GM19372 (cell line): Measurements from ENCODE around the gene IRF2.

Source experiments
- ATAC-seq: cut with Tn5 transposase; IDR thresholded peaks from one replicate; pipeline ENCODE4 v1.9.1; 2021; ENCODE audit warnings: mild to moderate bottlenecking, low read depth, moderate library complexity; ENCODE audit not compliant: unreplicated experiment

IRF2 gene

DNA sequence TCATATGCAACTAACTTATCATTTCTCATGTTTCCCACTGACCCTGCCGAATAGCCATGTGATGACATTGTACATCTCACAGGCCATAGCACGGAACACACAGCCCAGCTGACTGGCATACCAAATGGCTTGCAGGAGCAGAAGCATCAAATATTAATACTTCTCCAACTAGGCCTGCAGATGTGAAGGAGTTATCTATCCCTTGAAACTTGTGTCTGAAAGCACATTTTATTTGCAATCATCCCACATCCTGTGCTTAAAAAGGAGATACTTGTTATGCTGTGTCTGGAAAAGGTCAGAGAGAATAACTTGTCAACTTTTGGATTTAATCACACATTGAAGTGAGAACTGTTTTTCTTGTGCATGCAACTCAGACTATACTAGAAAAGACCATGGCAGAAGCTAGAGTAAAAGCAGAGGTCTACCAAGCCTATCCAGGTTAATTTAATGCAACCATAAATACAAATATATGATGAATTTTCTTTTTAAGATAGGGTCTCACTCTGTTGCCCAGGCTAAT lies 100.4 kb downstream of the IRF2 start:
- ATAC-seq: no peak

DNA sequence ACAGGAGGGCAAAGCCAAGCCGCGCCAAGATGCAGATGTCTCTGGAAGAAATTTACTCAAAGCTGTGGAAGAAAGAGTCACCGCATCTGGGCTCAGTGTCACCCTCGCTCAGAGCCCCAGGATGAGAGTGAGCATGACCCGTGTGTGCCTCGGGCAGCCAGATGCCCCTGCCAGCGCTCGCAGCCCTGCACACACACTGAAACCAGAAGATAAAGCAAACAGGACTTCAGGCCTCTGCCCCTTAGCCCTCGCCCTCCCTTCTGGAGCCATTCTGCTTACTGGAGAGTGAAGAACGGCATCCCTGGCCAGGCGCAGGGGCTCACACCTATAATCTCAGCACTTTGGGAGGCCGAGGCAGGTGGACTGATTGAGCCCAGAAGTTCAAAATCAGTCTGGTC lies 103.0 kb downstream of the IRF2 start:
- no peak for ATAC-seq

DNA sequence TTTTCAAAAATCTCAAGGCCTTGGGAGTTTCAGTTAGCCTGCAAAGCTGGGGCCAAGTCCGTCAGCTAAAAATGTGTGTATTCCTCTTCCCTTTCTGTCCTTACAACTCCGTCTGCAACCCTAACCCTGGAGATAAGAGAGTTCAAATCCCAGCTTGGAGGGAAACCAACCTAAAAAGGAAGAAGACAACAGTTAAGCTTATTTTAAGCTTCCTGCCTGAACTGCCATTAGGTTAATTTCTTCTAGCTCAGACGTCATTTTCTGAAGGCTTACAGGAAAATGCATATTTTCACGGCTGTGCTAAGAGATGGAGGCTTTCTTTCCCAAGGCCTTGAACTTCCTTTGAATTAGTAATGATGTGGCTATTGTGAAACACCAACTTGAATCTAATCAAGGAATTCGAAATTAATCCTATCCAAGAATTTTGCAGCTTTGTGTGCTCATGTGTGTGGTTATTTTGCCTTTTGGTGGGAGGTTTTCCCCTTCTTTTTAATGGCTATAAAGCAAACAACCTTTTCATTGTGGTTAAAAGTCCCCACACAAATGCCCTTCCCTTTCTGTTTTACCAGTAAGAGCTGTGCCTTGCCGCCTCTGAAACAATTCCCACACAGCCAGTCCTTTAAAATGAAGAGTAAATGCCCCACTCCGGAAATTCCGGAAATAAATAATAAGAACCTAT lies 103.5 kb downstream of the IRF2 start:
- ATAC-seq: no peak

DNA sequence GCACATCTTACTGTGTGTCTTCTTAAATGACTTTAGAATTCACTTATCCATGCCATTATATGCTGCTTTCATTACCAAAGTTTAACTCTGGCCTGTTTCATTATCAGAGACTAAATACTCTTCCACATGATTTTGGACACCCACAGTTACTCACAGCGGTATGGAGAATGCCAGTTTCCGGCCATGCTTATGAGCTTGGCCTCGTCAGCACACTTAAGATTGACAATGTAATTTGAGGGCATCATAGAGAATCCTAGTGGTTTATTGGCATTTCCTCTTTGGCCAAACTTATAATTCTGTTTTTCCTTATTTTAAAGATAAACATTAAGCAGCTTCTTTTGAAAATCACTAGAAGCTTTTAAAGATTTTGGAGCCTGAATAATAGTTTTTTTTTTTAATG lies 104.5 kb downstream of the IRF2 start:
- ATAC-seq: no peak

DNA sequence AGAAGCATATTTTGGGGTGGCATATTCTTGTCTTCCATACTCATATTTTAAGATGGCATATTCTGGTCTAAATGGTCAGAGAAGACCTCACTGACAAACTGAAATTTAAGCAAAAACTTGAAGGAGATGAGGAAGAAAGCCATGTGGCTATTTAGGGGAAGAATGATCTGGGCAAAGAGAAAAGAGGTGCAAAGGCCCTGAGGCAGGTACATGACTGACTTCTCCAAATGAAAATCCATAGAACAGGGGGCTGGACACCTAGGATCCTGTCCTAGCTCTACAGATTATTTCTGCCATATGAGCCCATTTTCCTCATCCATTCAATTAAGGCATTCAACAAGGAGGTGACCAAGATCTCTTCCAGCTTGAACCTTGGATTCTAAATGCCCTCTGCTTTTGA lies 105.6 kb downstream of the IRF2 start:
- ATAC-seq: no peak

DNA sequence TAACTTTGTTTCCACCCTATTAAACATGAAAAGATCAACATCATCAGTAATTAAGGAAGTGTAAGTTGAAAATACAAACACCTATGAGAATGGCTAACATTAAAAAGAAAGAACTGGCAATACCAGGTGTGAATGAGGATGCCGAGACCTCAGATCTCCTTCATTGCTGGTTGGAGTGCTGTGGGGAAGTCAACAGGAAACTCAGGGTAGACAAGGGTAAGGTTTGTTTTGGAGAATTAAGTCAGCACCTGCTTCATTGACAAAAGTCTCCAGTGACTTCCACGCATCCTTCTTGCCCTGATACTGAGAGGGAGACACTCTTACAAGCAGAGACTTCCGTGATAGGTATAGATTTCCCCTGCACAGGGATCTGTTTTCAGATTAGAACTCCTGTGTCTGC lies 106.1 kb downstream of the IRF2 start:
- no peak for ATAC-seq

DNA sequence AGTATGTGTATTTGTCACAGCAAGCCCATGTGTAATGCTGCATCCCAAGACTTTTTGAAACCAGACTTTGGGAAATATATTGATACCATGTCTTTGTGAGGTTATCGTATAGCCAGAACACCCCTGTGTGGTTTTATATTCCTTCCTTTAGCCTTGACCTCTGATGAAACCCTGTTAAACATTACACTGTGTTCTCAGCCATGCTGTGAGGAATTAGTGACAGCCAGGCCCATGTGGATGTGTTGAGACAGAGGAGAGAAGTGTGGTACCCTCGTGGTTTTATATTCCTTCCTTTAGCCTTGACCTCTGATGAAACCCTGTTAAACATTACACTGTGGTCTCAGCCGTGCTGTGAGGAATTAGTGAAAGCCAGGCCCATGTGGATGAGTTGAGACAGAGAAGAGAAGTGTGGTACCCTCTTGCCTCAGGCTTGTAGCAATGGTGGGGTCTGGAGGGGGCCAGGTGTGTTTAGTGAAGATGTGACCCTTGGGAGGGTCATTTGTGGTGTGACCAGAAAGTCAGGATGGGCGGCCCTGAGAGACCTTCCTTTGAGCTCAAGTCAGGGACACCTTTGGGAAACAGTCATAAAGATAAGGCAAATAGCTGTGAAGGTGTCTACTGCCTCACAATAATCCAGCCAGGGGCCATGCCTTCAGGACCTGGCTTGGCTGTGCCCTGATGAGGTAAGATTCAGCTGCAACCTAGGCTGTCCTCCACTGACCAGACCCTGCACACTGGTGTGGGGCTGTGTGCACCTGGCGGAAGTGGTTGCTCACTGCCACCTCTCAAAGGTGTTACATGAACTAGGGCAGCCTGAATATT lies 110.0 kb downstream of the IRF2 start:
- peak; percentile 70 for ATAC-seq

DNA sequence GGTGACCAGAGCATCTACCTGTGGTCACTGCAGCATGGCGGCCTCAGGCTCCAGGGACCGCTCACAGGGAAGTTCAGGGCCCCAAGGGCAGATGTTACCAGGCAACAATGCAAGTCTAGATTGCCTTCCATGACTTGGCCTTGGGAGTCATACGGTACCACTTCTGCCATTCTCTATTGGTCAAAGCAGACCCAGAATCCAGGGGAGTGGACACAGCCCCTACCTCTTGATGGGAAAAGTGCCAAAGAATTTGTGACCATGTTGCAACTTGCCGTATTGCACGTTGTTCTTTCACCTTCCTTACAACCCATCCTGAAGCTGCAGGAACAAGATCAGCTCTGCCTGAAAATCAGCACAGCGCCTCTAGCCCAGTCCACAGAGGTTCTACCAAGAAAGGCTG lies 111.1 kb downstream of the IRF2 start:
- ATAC-seq: no peak

DNA sequence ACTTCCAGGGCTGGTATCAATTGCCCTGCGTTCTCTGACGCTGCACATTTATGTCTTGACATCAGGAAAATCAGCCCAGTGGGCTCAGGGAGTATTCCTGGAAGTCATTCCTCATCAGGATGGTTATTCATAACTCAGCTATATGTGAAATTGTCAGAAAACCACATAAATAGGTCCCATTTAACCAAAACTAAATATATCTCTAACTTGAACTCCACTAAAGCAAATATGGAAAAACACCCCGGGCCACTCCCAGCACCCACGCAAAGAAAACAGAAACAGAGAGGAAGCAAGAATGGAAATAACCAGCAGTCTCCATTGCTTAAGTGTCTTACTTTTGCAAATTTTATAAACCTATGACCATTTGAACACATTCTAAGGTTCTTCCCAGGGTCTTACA lies 112.0 kb downstream of the IRF2 start:
- ATAC-seq: no peak

DNA sequence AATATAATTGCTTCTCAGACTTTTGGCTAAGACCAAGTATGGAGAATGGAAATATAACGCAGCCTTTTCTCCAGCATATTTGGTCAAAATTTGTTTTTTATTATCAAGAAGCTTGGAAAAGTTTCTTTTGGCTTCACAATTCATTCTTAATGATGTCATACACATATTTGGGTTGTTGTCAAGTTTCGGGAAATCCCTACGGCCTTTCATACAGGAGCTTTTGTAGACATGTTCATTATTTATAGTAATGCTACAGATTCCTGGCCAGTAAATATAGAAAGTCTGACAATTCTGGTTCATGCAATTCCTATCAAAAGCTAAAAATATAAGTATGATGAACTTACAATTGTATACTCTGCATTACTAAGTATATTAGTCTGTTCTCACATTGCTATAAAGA lies 112.9 kb downstream of the IRF2 start:
- no peak for ATAC-seq

DNA sequence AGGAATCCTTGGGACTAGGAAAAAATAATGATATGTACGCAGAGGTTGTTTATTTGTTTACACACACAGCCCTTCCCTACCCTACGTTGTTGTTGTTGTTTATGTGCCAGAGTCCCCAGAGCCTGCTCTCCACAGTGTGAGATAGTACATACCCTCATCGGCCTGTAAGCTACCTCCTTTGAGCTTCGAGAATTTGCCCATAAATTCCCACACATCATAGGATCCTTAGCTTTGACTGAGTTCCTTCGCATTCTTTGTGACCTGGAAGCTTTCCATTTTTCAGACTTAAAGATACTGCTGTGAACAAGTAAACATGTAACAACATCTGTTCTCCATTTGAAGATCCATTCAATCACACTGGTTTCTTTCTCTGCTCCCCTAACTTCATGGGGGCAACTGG lies 114.5 kb downstream of the IRF2 start:
- ATAC-seq: no peak

DNA sequence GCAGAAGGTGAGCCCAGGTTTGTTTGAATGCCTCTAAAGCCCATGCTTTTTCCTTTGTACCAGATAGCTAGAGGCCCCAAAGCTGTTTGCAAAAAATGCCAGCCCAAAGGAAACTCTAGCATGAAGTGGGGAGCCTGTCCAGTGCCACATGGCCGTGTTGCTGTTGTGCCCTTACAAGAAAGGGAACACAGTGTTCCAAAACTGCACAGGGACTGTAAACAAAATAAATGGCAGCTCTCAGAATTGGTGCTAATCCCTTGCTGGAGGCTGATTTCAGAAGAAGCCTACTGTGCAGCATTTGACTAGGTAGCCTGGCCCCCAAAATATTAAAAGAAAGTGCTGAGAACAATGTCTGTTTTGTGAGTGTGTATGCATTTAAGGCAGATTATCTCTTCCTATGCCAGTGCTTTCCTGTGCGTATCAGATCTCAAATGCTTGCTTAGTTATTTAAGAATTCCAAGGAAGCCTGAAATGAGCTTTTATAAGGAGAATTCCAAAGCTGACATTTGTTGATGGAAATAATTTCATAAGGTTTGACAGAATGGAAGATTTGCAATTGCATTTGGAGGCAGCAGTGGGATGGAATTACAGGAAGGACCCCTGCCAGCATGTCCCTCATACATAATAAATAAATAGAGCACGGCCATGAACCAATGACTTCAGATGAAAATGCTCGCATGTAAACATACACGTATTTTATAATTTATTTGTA lies 115.7 kb downstream of the IRF2 start:
- no peak for ATAC-seq

DNA sequence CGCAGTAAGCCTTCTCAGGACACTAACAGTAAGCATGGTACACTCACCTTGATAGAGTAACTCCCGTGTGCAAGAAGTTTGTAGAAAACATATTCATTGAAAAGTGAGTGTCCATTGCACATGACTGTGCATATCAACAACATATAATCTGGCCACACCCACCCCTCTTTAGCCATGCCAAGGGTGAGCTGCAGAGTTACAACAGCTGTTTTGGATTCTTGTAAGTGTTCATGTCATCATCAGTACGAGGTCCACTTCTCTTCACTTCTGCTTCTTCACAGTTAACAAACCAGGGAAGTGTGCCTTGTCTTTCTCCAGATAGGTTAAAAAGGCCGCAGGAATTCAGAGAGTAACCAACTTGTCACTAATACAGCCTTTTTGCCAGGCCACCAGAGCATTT lies 116.6 kb downstream of the IRF2 start:
- no peak for ATAC-seq

DNA sequence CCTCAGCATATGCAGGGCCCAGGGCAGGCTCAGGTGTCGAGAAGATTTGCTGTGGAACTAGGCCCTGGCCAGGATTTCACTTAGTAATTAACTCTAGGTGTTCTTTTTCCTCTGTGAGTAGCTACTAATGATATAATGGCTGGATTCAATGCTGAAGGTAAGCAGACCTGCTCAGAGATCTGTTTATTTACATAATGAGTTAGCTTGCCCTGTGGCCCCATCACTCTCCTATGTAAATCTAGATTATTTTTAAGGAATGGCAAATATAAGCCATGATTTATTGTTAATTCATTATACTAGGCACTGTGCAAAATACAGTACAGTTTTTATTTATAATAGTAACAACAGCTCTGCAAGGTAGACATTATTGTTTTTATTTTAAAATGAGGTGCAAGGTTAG lies 117.2 kb downstream of the IRF2 start:
- no peak for ATAC-seq

DNA sequence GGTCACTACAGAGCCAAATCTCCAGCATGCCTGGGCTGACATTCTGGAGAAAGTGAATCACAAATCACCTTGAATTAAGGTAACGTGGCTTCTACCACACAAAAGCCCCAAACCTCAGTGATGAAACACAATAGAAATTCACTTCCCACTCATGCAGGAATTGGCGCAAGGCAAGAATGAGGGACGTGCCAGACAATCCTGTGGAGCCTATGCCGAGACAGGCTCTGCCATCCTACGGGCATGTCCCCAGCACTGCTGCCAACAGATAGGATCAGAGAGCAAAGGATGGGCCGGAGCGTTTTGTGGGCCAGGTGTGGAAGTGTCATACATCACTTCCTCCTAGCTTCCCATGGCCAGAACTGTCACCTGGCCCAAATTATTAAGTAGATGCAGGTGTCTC lies 118.0 kb downstream of the IRF2 start:
- no peak for ATAC-seq

DNA sequence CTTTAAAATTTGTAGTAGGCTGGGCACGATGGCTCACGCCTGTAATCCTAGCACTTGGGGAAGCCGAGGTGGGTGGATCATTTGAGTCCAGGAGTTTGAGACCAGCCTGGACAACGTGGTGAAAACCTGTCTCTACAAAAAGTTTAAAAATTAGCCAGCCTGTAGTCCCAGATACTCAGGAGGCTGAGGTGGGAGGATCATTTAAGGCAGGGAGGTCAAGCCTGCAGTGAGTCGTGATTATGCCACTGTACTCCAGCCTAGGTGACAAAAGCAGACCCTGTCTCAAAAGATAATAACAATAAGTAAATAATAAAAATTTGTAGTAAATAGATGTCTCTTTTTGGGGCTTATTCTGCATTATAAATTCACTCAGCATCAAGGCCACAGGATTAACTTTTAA lies 118.5 kb downstream of the IRF2 start:
- ATAC-seq: no peak

DNA sequence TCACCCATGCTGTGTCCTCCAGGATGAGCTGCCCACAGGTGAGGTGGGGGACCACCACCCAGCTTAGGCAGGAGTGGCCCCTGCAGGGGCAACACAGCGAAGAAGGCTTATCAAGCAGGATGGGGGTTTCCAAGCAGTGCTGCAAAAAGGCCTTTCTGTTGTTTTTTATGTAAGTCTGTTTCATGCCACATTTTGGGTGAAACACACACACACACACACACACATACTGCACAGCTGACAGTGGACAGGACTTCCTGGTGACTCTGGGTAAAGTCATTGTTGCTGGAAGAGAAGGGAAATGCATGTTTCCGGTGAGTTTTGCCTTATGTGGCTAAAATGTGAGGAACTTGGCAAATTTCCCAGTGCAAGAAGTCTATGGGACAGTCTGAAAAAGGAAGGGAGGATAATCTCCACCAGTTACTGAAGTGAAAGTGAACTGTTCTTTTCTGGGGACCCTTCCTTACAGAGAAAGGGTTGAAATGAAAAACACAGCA lies 119.2 kb downstream of the IRF2 start:
- ATAC-seq: no peak

DNA sequence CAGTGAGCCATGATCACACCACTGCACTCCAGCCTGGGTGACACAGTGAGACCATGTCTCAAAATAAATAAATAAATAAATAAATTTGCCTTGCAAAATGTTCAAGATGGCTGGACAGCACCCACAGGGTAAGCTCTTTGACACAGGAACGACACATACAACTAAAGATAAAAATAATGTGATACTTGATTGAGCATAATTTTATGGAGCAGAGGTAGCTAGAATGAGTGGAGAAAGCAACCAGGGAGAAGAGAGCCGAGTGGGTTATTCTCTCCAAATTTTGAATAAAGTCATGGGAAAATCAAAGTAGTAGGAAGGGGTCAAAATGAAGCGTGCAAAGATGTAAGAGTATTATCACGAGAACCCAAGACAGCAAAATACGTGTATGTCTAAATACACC lies 121.5 kb downstream of the IRF2 start:
- ATAC-seq: no peak

DNA sequence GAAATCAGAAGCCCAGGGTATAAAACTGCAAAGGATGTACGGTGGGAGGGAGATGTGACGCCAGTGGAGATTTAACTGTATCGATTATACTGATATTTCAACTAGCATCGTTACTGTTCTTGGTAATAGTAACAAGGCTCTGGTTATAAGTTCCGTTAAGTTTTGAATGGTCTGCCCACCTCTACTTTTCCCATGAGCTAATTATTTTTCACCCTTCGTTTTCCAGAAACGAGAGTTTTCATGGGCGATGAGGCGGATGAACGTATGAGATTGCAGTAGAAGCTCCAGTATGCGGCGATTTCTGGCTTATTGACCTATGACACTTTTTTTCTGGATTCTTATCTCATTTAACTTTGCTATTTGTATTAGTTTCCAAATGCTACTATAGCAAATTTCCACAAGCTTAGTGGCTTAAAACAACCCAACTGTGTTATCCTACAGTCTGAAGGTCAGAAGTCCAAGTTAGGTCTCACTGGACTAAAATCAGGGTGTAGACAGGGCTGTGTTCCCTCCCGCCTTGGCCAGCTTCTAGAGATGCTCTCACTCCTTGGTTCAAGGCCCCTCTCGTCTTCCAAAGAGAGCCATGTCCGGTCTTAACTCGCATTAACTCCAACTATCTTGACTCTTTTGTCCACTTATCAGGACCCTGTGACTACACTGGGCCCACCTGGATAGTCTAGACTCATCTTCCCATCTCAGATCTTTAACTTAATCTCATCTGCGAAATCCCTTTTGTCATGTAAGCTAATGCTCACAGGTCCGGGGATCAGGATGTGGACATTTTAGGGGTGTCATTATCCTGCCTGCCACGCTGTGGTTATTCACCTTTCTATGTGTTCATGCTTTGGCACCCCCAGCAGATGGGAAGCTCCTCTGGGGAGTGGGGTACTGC lies 122.5 kb downstream of the IRF2 start:
- ATAC-seq: no peak

DNA sequence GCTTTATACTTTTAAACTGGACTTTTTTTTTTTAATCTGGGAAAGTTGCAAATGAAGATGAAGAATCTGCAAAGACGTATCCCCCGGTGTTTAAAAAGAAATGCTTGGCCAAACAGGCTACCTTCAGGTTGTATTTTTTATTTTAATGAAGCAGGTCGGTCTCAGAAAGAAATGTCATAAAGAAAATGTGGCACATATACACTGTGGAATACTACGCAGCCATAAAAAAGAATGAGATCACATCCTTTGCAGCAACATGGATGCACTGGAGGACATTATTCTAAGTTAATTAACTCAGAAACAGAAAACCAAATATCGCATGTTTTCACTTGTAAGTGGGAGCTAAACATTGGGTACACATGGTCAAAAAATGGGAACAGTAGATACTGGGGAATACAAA lies 123.4 kb downstream of the IRF2 start:
- no peak for ATAC-seq
